ENCODE data around the gene FXR2.

FXR2 gene

GRCh38 chr17:7614425-7615264, at the start of gene FXR2:
FXR2 (minus strand) TSS chr17:7614897; CDS start chr17:7614532, 365 bp downstream.
- H3K4me1 ChIP-seq (ENCODE audit: insufficient read depth, low read length, severe bottlenecking): peaks cover 23% of the 10 kb centered on the region
- no peaks in the 10 kb centered on the region for H3F3A ChIP-seq (ENCODE audit: insufficient read depth, low read length)
- peaks cover 23% of the 10 kb centered on the region; the same call in 1 of the 2 replicates for H3K36me3 ChIP-seq (ENCODE audit: insufficient read depth, low read length)
- peaks cover 16% of the 10 kb centered on the region for H3K79me2 ChIP-seq (ENCODE audit: insufficient read depth, low read length)
- no peaks in the 10 kb centered on the region for H3K9me2 ChIP-seq (ENCODE audit: low read depth, low read length)
- TF ChIP-seq EZH2 (IDR thresholded peaks at IDR 0.05; ENCODE audit: borderline replicate concordance, low read length) (no peak), CTCF (IDR thresholded peaks at IDR 0.05; ENCODE audit: low read length) (peak; percentile 56)
- H2AFZ ChIP-seq (ENCODE audit: low read length): no peak within 1 kb of the TSS; the same call in 1 of the 2 replicates
- peak within 1 kb of the TSS; percentile 37 for H3K27ac ChIP-seq (ENCODE audit: low read depth, low read length, poor library complexity, severe bottlenecking)
- H3K4me2 ChIP-seq (ENCODE audit: low read length): peak within 1 kb of the TSS; percentile 99
- H3K9ac ChIP-seq (ENCODE audit: low read length): peak within 1 kb of the TSS; percentile 86
- H3K9me3 ChIP-seq (ENCODE audit: low read length): no peaks in the 10 kb centered on the region
- H3K4me3 ChIP-seq (ENCODE audit: low read depth, low read length, poor library complexity, severe bottlenecking): peak within 1 kb of the TSS; percentile 99
- no peaks in the 10 kb centered on the region for H4K20me1 ChIP-seq (ENCODE audit: insufficient read depth, low read length)
- no peaks in the 10 kb centered on the region for H3K27me3 ChIP-seq (ENCODE audit: insufficient read depth, low read length)

- Histone ChIP-seq H3K4me3 (ENCODE audit: low read depth, low read length, poor library complexity, severe bottlenecking) (no peak overlapping the region), H4K20me1 (ENCODE audit: insufficient read depth, low read length) (no peaks in the 10 kb centered on the region), H3K36me3 (ENCODE audit: insufficient read depth, low read length) (no peaks in the 10 kb centered on the region), H3K4me1 (ENCODE audit: insufficient read depth, low read length, severe bottlenecking) (no peaks in the 10 kb centered on the region), H3K79me2 (ENCODE audit: insufficient read depth, low read length) (no peaks in the 10 kb centered on the region), H3F3A (ENCODE audit: insufficient read depth, low read length) (no peaks in the 10 kb centered on the region), H3K9me2 (ENCODE audit: low read depth, low read length) (no peaks in the 10 kb centered on the region), H3K9me3 (ENCODE audit: low read length) (no peaks in the 10 kb centered on the region), H3K27ac (ENCODE audit: low read depth, low read length, poor library complexity, severe bottlenecking) (no peak overlapping the region), H3K9ac (ENCODE audit: low read length) (no peak overlapping the region), H3K4me2 (ENCODE audit: low read length) (no peak overlapping the region), H2AFZ (ENCODE audit: low read length) (no peak overlapping the region), H3K27me3 (ENCODE audit: insufficient read depth, low read length) (peaks cover 8% of the 10 kb centered on the region; the same call in 1 of the 2 replicates)
- TF ChIP-seq EZH2 (IDR thresholded peaks at IDR 0.05; ENCODE audit: borderline replicate concordance, low read length): no peak
- no peak for TF ChIP-seq CTCF (IDR thresholded peaks at IDR 0.05; ENCODE audit: low read length)
Measured at GRCh38 chr17:7656958-7657609, 42.4 kb upstream of the FXR2 start.

GRCh38 chr17:7655541-7655840, 40.8 kb upstream of the FXR2 start:
- no peak overlapping the region for H2AFZ ChIP-seq (ENCODE audit: low read length)
- peaks cover 11% of the 10 kb centered on the region for H3K4me1 ChIP-seq (ENCODE audit: insufficient read depth, low read length, severe bottlenecking)
- H3K4me3 ChIP-seq (ENCODE audit: low read depth, low read length, poor library complexity, severe bottlenecking): no peak overlapping the region
- H3K27ac ChIP-seq (ENCODE audit: low read depth, low read length, poor library complexity, severe bottlenecking): no peak overlapping the region
- peaks cover 12% of the 10 kb centered on the region; the same call in 1 of the 2 replicates for H3K27me3 ChIP-seq (ENCODE audit: insufficient read depth, low read length)
- H3K9me2 ChIP-seq (ENCODE audit: low read depth, low read length): no peaks in the 10 kb centered on the region
- no peak overlapping the region for H3K9ac ChIP-seq (ENCODE audit: low read length)
- no peaks in the 10 kb centered on the region for H3K36me3 ChIP-seq (ENCODE audit: insufficient read depth, low read length)
- no peaks in the 10 kb centered on the region for H3K9me3 ChIP-seq (ENCODE audit: low read length)
- H3K79me2 ChIP-seq (ENCODE audit: insufficient read depth, low read length): no peaks in the 10 kb centered on the region
- no peaks in the 10 kb centered on the region for H4K20me1 ChIP-seq (ENCODE audit: insufficient read depth, low read length)
- no peak overlapping the region for H3K4me2 ChIP-seq (ENCODE audit: low read length)
- TF ChIP-seq CTCF (IDR thresholded peaks at IDR 0.05; ENCODE audit: low read length) (no peak), EZH2 (IDR thresholded peaks at IDR 0.05; ENCODE audit: borderline replicate concordance, low read length) (no peak)
- no peaks in the 10 kb centered on the region for H3F3A ChIP-seq (ENCODE audit: insufficient read depth, low read length)
